ENCODE data around the gene HNMT.
"Not testable (repeated sequence)": the region's sequence is repeated elsewhere in the genome, so short reads cannot be mapped to it uniquely, and the experiment has no call there.

Gene HNMT

GRCh38 chr2:138040616-138041015 lies 76.3 kb downstream of the HNMT start:
- Histone ChIP-seq H3K9me3 (ENCODE audit: control insufficient read depth, insufficient read depth, low read depth, low read length) (no peaks in the 10 kb centered on the region), H3K36me3 (ENCODE audit: control insufficient read depth in 2 of 2, insufficient read depth in 1 of 2, low read length in 2 of 2) (no peaks in the 10 kb centered on the region), H3K27ac (ENCODE audit: extremely low read depth, low read depth, low read length) (no peak overlapping the region), H3K4me1 (ENCODE audit: control insufficient read depth, insufficient read depth, low read length) (no peaks in the 10 kb centered on the region), H3K4me3 (ENCODE audit: low read depth, low read length) (no peak overlapping the region)
- ChIA-PET POLR2A (interaction anchor here (1.3 kb wide), 1 partner anchor 9 kb away, joined by 3 read pairs; no protein-coding TSS in a partner anchor), CTCF (no interaction called here)
- TF ChIP-seq ZSCAN5A (tag by site-specific recombination; IDR thresholded peaks at IDR 0.05) (no peak), ZNF114 (tag by site-specific recombination; IDR thresholded peaks at IDR 0.05) (no peak), ZNF223 (tag by site-specific recombination; IDR thresholded peaks at IDR 0.05) (no peak), ZNF266 (tag by site-specific recombination; IDR thresholded peaks at IDR 0.05; ENCODE audit: low read depth) (no peak), ZNF121 (tag by site-specific recombination; IDR thresholded peaks at IDR 0.05) (no peak)

- CTCF ChIA-PET = no interaction called here
- Histone ChIP-seq H3K27ac (ENCODE audit: extremely low read depth, low read depth, low read length) (no peak overlapping the region), H3K9me3 (ENCODE audit: control insufficient read depth, insufficient read depth, low read depth, low read length) (no peaks in the 10 kb centered on the region), H3K4me3 (ENCODE audit: low read depth, low read length) (no peak overlapping the region), H3K4me1 (ENCODE audit: control insufficient read depth, insufficient read depth, low read length) (no peaks in the 10 kb centered on the region), H3K36me3 (ENCODE audit: control insufficient read depth in 2 of 2, insufficient read depth in 1 of 2, low read length in 2 of 2) (no peaks in the 10 kb centered on the region)
- TF ChIP-seq ZNF138 (tag by site-specific recombination; IDR thresholded peaks at IDR 0.05; ENCODE audit: borderline replicate concordance) (no peak), SP7 (tag by site-specific recombination; IDR thresholded peaks at IDR 0.05) (no peak), ZNF292 (tag by site-specific recombination; IDR thresholded peaks at IDR 0.05; ENCODE audit: borderline replicate concordance, low read depth) (no peak)
- POLR2A ChIA-PET = no interaction called here
Measured at GRCh38 chr2:138042311-138042710, 78.0 kb downstream of the HNMT start.

- H3K4me3 ChIP-seq (ENCODE audit: low read depth, low read length); POLR2A ChIA-PET; H3K27ac ChIP-seq (ENCODE audit: extremely low read depth, low read depth, low read length); H3K4me1 ChIP-seq (ENCODE audit: control insufficient read depth, insufficient read depth, low read length); CTCF ChIA-PET; H3K9me3 ChIP-seq (ENCODE audit: control insufficient read depth, insufficient read depth, low read depth, low read length); H3K36me3 ChIP-seq (ENCODE audit: control insufficient read depth in 2 of 2, insufficient read depth in 1 of 2, low read length in 2 of 2): not testable (repeated sequence)
- TF ChIP-seq ZNF146 (tag by site-specific recombination; IDR thresholded peaks at IDR 0.05) = peak; percentile 39; the same call in 1 of the 2 replicates
Measured at GRCh38 chr2:138043588-138043987, 79.3 kb downstream of the HNMT start.

- H3K9me3 ChIP-seq (ENCODE audit: control insufficient read depth, insufficient read depth, low read depth, low read length) = no peaks in the 10 kb centered on the region
- no peak overlapping the region for H3K27ac ChIP-seq (ENCODE audit: extremely low read depth, low read depth, low read length)
- no peak for TF ChIP-seq ZNF660 (tag by site-specific recombination; IDR thresholded peaks at IDR 0.05)
- no peak for TF ChIP-seq SALL2 (tag by site-specific recombination; IDR thresholded peaks at IDR 0.05; ENCODE audit: borderline replicate concordance)
- no peak for TF ChIP-seq ZBTB7A (tag by site-specific recombination; IDR thresholded peaks at IDR 0.05; ENCODE audit: low read depth)
- no peak for TF ChIP-seq ZNF488 (tag by site-specific recombination; IDR thresholded peaks at IDR 0.05)
- no peak for TF ChIP-seq SCRT2 (tag by site-specific recombination; IDR thresholded peaks at IDR 0.05)
- TF ChIP-seq SP3 (tag by site-specific recombination; IDR thresholded peaks at IDR 0.05) = no peak
- TF ChIP-seq HIC1 (tag by site-specific recombination; IDR thresholded peaks at IDR 0.05) = no peak
- TF ChIP-seq HOXC10 (CRISPR knock-in tag; IDR thresholded peaks at IDR 0.05) = no peak
- TF ChIP-seq ZNF624 (tag by site-specific recombination; IDR thresholded peaks at IDR 0.05) = no peak
- ChIA-PET POLR2A (no interaction called here), CTCF (interaction anchor here (0.7 kb wide), 1 partner anchor 649 kb away, joined by 6 read pairs; no protein-coding TSS in a partner anchor)
- no peaks in the 10 kb centered on the region for H3K36me3 ChIP-seq (ENCODE audit: control insufficient read depth in 2 of 2, insufficient read depth in 1 of 2, low read length in 2 of 2)
- H3K4me1 ChIP-seq (ENCODE audit: control insufficient read depth, insufficient read depth, low read length) = 0 out of 2 replicates have a peak, but pooled peaks cover 5% of the 10 kb centered on the region
- no peak overlapping the region for H3K4me3 ChIP-seq (ENCODE audit: low read depth, low read length)
Measured at GRCh38 chr2:138058427-138058826, 94.2 kb downstream of the HNMT start.
